Mucosa of gallbladder (tissue), 1 donor: ENCODE results near the gene KCNMB2. TPM values are rescaled to one million over a fixed set of nuclear protein-coding genes. Genes with fewer than 3 reads are reported as not detected.
"Not testable (repeated sequence)": the region's sequence is repeated elsewhere in the genome, so short reads cannot be mapped to it uniquely, and the experiment has no call there.

Source experiments
- DNase-seq: peaks from one replicate; pipeline ENCODE4 v3.0.0-alpha.2; 2020; ENCODE audit warnings: low spot score
- total RNA-seq: library from RNA; stranded (reverse); gene quantifications from one replicate; pipeline ENCODE4 v1.2.1, GENCODE V29; 2021
- donor health status: DM: no; HTN: no; CAD: no.

Gene KCNMB2
- total RNA-seq, 1 donor from 2014 or later: 4.4 TPM

- no peak for DNase-seq
Measured at GRCh38 chr3:178810181-178810580, 273.9 kb downstream of the KCNMB2 start.

GRCh38 chr3:178822722-178823121 lies 286.5 kb downstream of the KCNMB2 start:
- DNase-seq: no peak

- DNase-seq: no peak
Measured at GRCh38 chr3:178823150-178823549, 286.9 kb downstream of the KCNMB2 start.

GRCh38 chr3:178823591-178824246 lies 287.5 kb downstream of the KCNMB2 start:
- peak; percentile 17 for DNase-seq

- DNase-seq: no peak
Measured at GRCh38 chr3:178826435-178827123, 290.3 kb downstream of the KCNMB2 start.

GRCh38 chr3:178827285-178827856 lies 291.1 kb downstream of the KCNMB2 start:
- DNase-seq: no peak

- DNase-seq: no peak
Measured at GRCh38 chr3:178833695-178834094, 297.5 kb downstream of the KCNMB2 start.

- no peak for DNase-seq
Measured at GRCh38 chr3:178835033-178835432, 298.8 kb downstream of the KCNMB2 start.

GRCh38 chr3:178837512-178837911 lies 301.3 kb downstream of the KCNMB2 start:
- no peak for DNase-seq

- DNase-seq: no peak
Measured at GRCh38 chr3:178840586-178840985, 304.4 kb downstream of the KCNMB2 start.

GRCh38 chr3:178841011-178841410 lies 304.8 kb downstream of the KCNMB2 start:
- no peak for DNase-seq

GRCh38 chr3:178844916-178845315 lies 308.7 kb downstream of the KCNMB2 start:
- no peak for DNase-seq

GRCh38 chr3:178845420-178846118 lies 309.3 kb downstream of the KCNMB2 start:
- DNase-seq: no peak

GRCh38 chr3:178847190-178847589 lies 311.0 kb downstream of the KCNMB2 start:
- no peak for DNase-seq

GRCh38 chr3:178849199-178849910 lies 313.1 kb downstream of the KCNMB2 start:
- DNase-seq: no peak

- no peak for DNase-seq
Measured at GRCh38 chr3:178850450-178851190, 314.4 kb downstream of the KCNMB2 start.

GRCh38 chr3:178851564-178851963 lies 315.3 kb downstream of the KCNMB2 start:
- no peak for DNase-seq

- no peak for DNase-seq
Measured at GRCh38 chr3:178856804-178857203, 320.6 kb downstream of the KCNMB2 start.

- DNase-seq: no peak
Measured at GRCh38 chr3:178859386-178859785, 323.1 kb downstream of the KCNMB2 start.

- DNase-seq: not testable (repeated sequence)
Measured at GRCh38 chr3:178859900-178860436, 323.7 kb downstream of the KCNMB2 start.

GRCh38 chr3:178868681-178869080 lies 332.4 kb downstream of the KCNMB2 start:
- no peak for DNase-seq
